Stomach (tissue), 9 donors: ENCODE measurements around the gene TF. TPM values are rescaled to one million over a fixed set of nuclear protein-coding genes. Genes with fewer than 3 reads are reported as not detected.
A peak's percentile ranks its signal among the peaks of the same experiment; 100 is the strongest.

ENCODE experiments used
- DNase-seq, 2 donors: peaks; one replicate each; pipeline versions ENCODE4 v3.0.0 to v3.0.0-alpha.2; 2013 to 2019
- H3K27ac ChIP-seq, 5 donors: fragments of 200-600 bp in 4 of 5; sonication (generic) in 4 of 5; one replicate each; pipeline ENCODE4 v1.5.1; 2013 to 2019; ENCODE audit warnings: mild to moderate bottlenecking in 1 of 5, moderate library complexity in 1 of 5
- H3K27me3 ChIP-seq, 3 donors: fragments of 200-600 bp; sonication (generic); one replicate each; pipeline ENCODE4 v1.5.1; 2017 to 2019; ENCODE audit warnings: mixed run types in 1 of 3
- H3K36me3 ChIP-seq, 4 donors: fragments of 200-600 bp; sonication (generic); 1 replicate in 3 of 4; 2 replicates in 1 of 4; pipeline ENCODE4 v1.5.1; 2016 to 2019
- H3K4me1 ChIP-seq, 4 donors: fragments of 200-600 bp; sonication (generic); one replicate each; pipeline ENCODE4 v1.5.1; 2016 to 2019
- H3K4me3 ChIP-seq, 4 donors: fragments of 200-600 bp; sonication (generic) in 3 of 4; one replicate each; pipeline ENCODE4 v1.5.1; 2016 to 2019; ENCODE audit warnings: mild to moderate bottlenecking in 1 of 4
- H3K9me3 ChIP-seq, 4 donors: fragments of 200-600 bp; sonication (generic); one replicate each; pipeline ENCODE4 v1.5.1; 2016 to 2019
- EP300 ChIP-seq: sonication (generic); formaldehyde crosslinking; IDR thresholded peaks from one replicate; pipeline ENCODE4 v1.6.1; 2017; ENCODE audit warnings: antibody characterized with exemption
- POLR2A ChIP-seq, 4 donors: fragments of 450-650 bp; IDR thresholded peaks; one replicate each; pipeline ENCODE4 v1.6.1; 2016; ENCODE audit warnings: antibody characterized with exemption in 4 of 4, control low read depth in 2 of 4, mild to moderate bottlenecking in 1 of 4, moderate library complexity in 1 of 4
- POLR2AphosphoS5 ChIP-seq, 3 donors: sonication (generic); formaldehyde crosslinking; IDR thresholded peaks; one replicate each; pipeline ENCODE4 v1.6.1; 2016; ENCODE audit warnings: antibody characterized with exemption in 3 of 3
- WGBS, 5 donors: extraction: QIAGEN DNeasy Blood & Tissue Kit in 3 of 5; methylation state at CpG; one replicate each; pipeline versions ENCODE4 v1.1.5 to v1.1.7; 2013 to 2018; 5-methylcytosine and 5-hydroxymethylcytosine counted together
- intact Hi-C: fragments of 100-400 bp; cut with DNase I; formaldehyde crosslinking; loops from one replicate; pipeline ENCODE4 v1.15.1; 2023; ENCODE audit warnings: low total_unique reads
- polyA plus RNA-seq, 3 donors: library from polyadenylated mRNA; stranded (reverse); fragments of 200-250 nt; gene quantifications; one replicate each; pipeline ENCODE4 v1.2.3, GENCODE V29; 2013
- total RNA-seq, 5 donors: library from RNA; depleted of rRNA; stranded (reverse); fragments of >200 nt; gene quantifications; one replicate each; pipeline versions ENCODE4 v1.1.0 to v1.2.3, GENCODE V29; 2014 to 2016
- TF ChIP-seq, protein P1 (sequence below), 7 experiments: fragments of 450-650 bp in 4 of 7; fragments of 200-600 bp in 3 of 7; sonication (generic) in 3 of 7; IDR thresholded peaks; one replicate each; pipeline ENCODE4 v1.5.1; 2016 to 2019; ENCODE audit warnings: antibody characterized with exemption in 7 of 7, control low read depth in 2 of 7, mild to moderate bottlenecking in 1 of 7
- donor health status: healthy with polysubstance abuse.
- donor health status: Bipolar disorder and iron deficiency.
- donor health status: healthy.

TF gene
- total and polyA plus RNA-seq, 8 donors: under 0.01 to 16.2 (median 0.68) TPM; not detected in 1

DNA sequence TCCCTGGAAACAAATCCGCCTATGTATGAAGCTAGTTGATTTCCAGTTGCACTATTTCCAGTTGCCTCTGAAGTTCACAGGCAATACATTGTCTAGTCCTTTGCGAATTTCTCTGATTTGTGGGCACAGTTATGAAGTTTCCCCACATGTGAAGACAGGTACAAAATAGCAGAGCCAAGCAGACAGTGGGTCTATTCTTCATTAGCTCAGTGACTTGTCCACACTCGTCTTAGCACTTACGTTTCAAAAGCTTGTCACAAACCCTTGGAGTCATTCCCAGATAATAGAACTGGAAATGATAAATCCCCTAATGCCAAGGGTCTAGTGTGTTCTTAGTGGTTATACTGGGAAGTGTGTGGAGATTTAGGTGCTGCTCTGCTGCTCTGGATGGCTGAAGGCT is 73.9 kb downstream of the TF start:
- Histone ChIP-seq H3K27me3 (no peaks in the 10 kb centered on the region), H3K4me3 (no peak overlapping the region), H3K27ac (no peak overlapping the region), H3K4me1 (peaks cover 0 to 9% (median 4%) of the 10 kb centered on the region in 4 donors), H3K36me3 (peaks cover 20 to 97% (median 92%) of the 10 kb centered on the region in 4 donors), H3K9me3 (no peaks in the 10 kb centered on the region)
- WGBS, 5 donors: 80 to 94% (median 91%) methylated on average over 4 of the region's 4 CpGs
- no peak for DNase-seq
- intact Hi-C loops: loop anchor here (5.0 kb wide), 1 partner anchor 107 kb away; no protein-coding TSS in a partner anchor
- no peak for TF ChIP-seq EP300
- TF ChIP-seq, protein P1, sequence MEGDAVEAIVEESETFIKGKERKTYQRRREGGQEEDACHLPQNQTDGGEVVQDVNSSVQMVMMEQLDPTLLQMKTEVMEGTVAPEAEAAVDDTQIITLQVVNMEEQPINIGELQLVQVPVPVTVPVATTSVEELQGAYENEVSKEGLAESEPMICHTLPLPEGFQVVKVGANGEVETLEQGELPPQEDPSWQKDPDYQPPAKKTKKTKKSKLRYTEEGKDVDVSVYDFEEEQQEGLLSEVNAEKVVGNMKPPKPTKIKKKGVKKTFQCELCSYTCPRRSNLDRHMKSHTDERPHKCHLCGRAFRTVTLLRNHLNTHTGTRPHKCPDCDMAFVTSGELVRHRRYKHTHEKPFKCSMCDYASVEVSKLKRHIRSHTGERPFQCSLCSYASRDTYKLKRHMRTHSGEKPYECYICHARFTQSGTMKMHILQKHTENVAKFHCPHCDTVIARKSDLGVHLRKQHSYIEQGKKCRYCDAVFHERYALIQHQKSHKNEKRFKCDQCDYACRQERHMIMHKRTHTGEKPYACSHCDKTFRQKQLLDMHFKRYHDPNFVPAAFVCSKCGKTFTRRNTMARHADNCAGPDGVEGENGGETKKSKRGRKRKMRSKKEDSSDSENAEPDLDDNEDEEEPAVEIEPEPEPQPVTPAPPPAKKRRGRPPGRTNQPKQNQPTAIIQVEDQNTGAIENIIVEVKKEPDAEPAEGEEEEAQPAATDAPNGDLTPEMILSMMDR (IDR thresholded peaks at IDR 0.05): no peak
- TF ChIP-seq POLR2A (IDR thresholded peaks at IDR 0.05): no peak
- no peak for TF ChIP-seq POLR2AphosphoS5 (IDR thresholded peaks at IDR 0.05)

DNA sequence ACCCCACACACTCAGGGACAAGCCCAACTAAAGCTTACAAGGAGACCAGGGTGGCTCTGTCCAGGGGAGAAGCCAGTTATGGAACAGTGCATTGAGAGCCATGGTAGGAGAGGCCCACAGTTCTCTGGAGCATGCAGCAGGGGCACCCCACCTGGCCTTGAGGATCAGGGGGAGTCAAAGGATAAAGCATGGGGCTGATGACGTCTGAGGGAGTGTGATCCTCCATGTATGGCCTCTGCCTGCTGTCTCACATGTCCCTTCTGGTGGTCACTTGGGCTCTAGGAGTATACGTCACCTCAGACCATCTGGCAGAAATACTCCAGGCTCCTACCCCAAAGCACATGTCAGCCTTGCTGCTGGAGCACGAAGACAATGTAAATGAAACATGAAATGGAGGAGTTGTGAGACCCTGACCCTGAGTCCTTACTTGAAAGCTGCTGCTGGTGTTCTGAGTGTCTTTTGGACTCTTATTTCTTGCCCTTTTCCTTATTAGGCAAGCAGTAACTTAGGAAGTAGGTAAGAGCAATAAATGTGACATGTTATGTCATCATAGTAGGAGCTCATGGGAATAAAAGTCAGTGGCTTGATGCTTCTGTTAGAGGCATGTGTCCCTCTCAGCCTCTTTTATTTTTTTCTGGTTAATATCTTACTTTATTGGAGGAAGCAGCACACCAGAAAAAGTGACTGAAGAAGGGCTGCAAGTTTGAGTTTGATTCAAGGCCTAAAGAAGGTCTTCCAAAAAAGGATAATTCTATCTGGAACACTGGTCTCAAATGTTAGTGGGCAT is 74.9 kb downstream of the TF start:
- Histone ChIP-seq H3K36me3 (peaks cover 20 to 93% (median 91%) of the 10 kb centered on the region in 4 donors), H3K27ac (no peak overlapping the region), H3K4me3 (no peak overlapping the region), H3K27me3 (no peaks in the 10 kb centered on the region), H3K9me3 (no peaks in the 10 kb centered on the region), H3K4me1 (peaks cover 0 to 9% (median 4%) of the 10 kb centered on the region in 4 donors)
- TF ChIP-seq POLR2AphosphoS5 (IDR thresholded peaks at IDR 0.05) (no peak), EP300 (no peak), POLR2A (IDR thresholded peaks at IDR 0.05) (no peak)
- TF ChIP-seq, protein P1 (IDR thresholded peaks at IDR 0.05): no peak
- 85 to 95% (median 90%) methylated on average over 3 of the region's 3 CpGs for WGBS, 5 donors
- intact Hi-C loops: loop anchor here (5.0 kb wide), 1 partner anchor 106 kb away; no protein-coding TSS in a partner anchor
- DNase-seq: no peak

DNA sequence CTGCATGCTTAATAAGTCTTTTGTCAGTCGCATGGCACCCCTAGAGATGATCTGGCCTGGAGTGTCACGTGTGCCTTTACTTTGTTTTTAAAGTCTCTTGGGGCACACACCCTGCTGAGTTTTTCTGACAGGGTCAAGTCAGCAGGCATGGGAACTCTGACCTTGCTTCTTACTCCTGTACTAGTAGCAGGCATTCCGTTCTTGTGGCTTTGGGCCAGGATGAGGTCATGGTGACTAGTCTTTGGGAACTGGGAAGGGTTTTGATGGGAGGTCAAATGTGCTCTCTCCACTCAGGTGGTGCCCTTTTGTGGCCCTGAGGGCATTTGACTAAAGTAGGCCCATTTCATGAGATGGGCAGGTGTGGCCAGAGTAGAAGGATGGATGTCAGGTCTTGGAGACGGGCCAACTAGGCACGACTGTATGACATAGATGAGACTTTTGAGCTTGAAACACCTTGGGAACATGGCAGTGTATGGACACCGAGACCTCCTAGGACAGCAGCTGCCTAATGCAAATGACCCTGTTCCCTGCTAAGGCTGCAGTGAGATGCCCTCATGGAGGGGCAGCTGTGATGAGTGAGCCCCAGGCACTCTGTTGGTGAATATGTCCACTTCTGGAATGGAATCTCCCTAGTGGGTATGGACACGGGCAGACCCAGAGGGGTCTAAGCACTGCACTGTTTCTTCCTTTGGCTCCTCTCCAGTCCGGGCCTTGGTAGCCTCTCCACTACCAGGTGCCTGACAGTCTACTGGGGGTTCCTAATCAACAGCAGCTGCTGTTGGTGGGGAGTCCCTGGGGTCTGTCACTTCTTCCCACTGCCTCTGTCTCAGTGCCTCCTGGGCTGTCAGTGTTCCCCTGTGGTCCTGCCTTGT is 75.8 kb downstream of the TF start:
- no peak for TF ChIP-seq POLR2AphosphoS5 (IDR thresholded peaks at IDR 0.05)
- TF ChIP-seq POLR2A (IDR thresholded peaks at IDR 0.05): no peak
- TF ChIP-seq EP300: no peak
- TF ChIP-seq, protein P1 (IDR thresholded peaks at IDR 0.05): peak in 1 of 7 experiments; percentile 21
- Histone ChIP-seq H3K4me1 (peaks cover 0 to 9% (median 4%) of the 10 kb centered on the region in 4 donors), H3K9me3 (no peaks in the 10 kb centered on the region), H3K4me3 (no peak overlapping the region), H3K36me3 (peaks cover 17 to 86% (median 82%) of the 10 kb centered on the region in 4 donors), H3K27ac (no peak overlapping the region), H3K27me3 (no peaks in the 10 kb centered on the region)
- WGBS, 5 donors: 82 to 92% (median 83%) methylated on average over 5 to 8 of the region's 8 CpGs
- intact Hi-C loops: loop anchor here (5.0 kb wide), 1 partner anchor 105 kb away; no protein-coding TSS in a partner anchor
- DNase-seq: peak; percentile 61 to 88

DNA sequence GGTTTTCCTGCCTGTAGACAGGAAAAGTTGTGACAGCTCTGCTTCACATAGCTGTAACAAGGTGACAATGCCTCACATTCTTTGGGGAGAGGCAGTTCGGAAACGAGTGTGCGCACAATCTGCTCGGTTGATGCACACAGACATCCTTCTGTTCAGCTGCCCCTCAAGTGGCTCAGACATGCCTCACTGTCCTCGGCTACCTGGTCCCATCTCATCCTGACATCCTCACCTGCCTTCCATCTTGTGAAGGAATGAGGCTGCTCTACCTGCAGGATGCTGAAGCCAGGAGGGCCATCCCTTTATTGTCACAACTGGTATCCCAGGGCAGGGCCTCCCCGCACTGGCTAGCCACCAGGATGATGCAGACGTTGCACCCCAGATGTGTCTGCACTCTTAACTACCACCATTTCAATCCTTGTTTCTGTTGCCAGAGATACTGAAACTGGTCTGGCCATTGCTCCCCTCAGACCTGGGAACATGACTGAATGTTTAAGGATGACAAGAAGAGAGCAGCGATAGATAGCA is 78.8 kb downstream of the TF start:
- intact Hi-C loops: loop anchor here (5.0 kb wide), 1 partner anchor 102 kb away; no protein-coding TSS in a partner anchor
- Histone ChIP-seq H3K36me3 (peaks cover 9 to 64% (median 57%) of the 10 kb centered on the region in 4 donors), H3K4me3 (no peak overlapping the region), H3K4me1 (peaks cover 0 to 9% (median 4%) of the 10 kb centered on the region in 4 donors), H3K27me3 (no peaks in the 10 kb centered on the region), H3K27ac (no peak overlapping the region), H3K9me3 (no peaks in the 10 kb centered on the region)
- DNase-seq: no peak
- TF ChIP-seq POLR2A (IDR thresholded peaks at IDR 0.05) (no peak), EP300 (no peak), POLR2AphosphoS5 (IDR thresholded peaks at IDR 0.05) (no peak)
- TF ChIP-seq, protein P1 (IDR thresholded peaks at IDR 0.05): no peak
- WGBS, 5 donors: 81 to 90% (median 88%) methylated on average over 8 of the region's 8 CpGs
